Measurements from ENCODE around the gene MCM6. TPM values are rescaled to one million over a fixed set of nuclear protein-coding genes. Genes with fewer than 3 reads are reported as not detected.
A peak's percentile ranks its signal among the peaks of the same experiment; 100 is the strongest.

Gene MCM6
- total and polyA plus RNA-seq, 3 experiments from 2014 or later: 14.8 to 178 (median 175) TPM

GRCh38 chr2:135829378-135830135 lies 46.7 kb downstream of the MCM6 start:
- POLR2A ChIA-PET: no interaction called here
- Mint-ChIP-seq H3K36me3 (no peaks in the 10 kb centered on the region), H3K4me1 (no peaks in the 10 kb centered on the region), H3K27ac (no peak overlapping the region), H3K9me3 (no peaks in the 10 kb centered on the region), H3K4me3 (no peak overlapping the region), H3K27me3 (no peaks in the 10 kb centered on the region)
- no peak overlapping the region for H3K27ac ChIP-seq (ENCODE audit: low read depth, low read length)
- no peaks in the 10 kb centered on the region for H3K27me3 ChIP-seq (ENCODE audit: insufficient read depth, low read length, poor library complexity, severe bottlenecking)
- H3K9me3 ChIP-seq (ENCODE audit: low read length): no peaks in the 10 kb centered on the region
- H3K4me1 ChIP-seq (ENCODE audit: insufficient read depth, low read length): no peaks in the 10 kb centered on the region
- no peak overlapping the region for H3K4me3 ChIP-seq (ENCODE audit: low read length)
- CTCF ChIA-PET: interaction anchor here (1.5 kb wide), 1 partner anchor 555 kb away, joined by 3 read pairs; no protein-coding TSS in a partner anchor
- DNase-seq: no peak
- no peaks in the 10 kb centered on the region for H3K36me3 ChIP-seq (ENCODE audit: insufficient read depth, low read length)

DNA sequence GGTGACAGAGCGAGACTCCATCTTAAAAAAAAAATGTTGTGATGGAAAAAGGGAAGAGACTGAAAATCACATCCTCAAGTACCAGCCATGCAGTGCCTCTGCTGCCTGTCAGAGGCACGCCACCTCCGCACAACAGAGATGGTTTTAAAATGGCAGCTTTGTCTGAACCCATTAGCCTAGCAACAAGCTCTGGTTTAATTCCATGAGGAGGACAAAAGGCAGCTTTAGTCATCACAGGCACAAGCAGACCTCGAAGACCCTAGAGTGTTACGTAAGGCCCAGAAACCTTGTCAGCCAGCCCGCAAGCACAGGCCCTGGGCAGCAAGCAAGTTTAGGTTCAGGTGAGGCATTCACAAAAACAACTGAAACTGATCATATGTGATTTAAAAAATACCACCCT lies 49.7 kb downstream of the MCM6 start:
- H3K4me1 Mint-ChIP-seq: no peaks in the 10 kb centered on the region
- no peak overlapping the region for H3K27ac Mint-ChIP-seq
- Histone ChIP-seq H3K4me3 (ENCODE audit: low read length) (no peak overlapping the region), H3K36me3 (ENCODE audit: insufficient read depth, low read length) (no peaks in the 10 kb centered on the region), H3K27me3 (ENCODE audit: insufficient read depth, low read length, poor library complexity, severe bottlenecking) (no peaks in the 10 kb centered on the region), H3K27ac (ENCODE audit: low read depth, low read length) (no peak overlapping the region), H3K9me3 (ENCODE audit: low read length) (no peaks in the 10 kb centered on the region), H3K4me1 (ENCODE audit: insufficient read depth, low read length) (no peaks in the 10 kb centered on the region)
- H3K36me3 Mint-ChIP-seq: peaks cover 0 to 16% (median 4%) of the 10 kb centered on the region in 3 donors
- DNase-seq: no peak
- POLR2A ChIA-PET: no interaction called here
- H3K27me3 Mint-ChIP-seq: peaks cover 0 to 2% of the 10 kb centered on the region in 2 donors
- no peak overlapping the region for H3K4me3 Mint-ChIP-seq
- peaks cover 0 to 11% (median 7%) of the 10 kb centered on the region in 5 donors for H3K9me3 Mint-ChIP-seq
- CTCF ChIA-PET: interaction anchor here (1.1 kb wide), 1 partner anchor 558 kb away, joined by 3 read pairs; no protein-coding TSS in a partner anchor

DNA sequence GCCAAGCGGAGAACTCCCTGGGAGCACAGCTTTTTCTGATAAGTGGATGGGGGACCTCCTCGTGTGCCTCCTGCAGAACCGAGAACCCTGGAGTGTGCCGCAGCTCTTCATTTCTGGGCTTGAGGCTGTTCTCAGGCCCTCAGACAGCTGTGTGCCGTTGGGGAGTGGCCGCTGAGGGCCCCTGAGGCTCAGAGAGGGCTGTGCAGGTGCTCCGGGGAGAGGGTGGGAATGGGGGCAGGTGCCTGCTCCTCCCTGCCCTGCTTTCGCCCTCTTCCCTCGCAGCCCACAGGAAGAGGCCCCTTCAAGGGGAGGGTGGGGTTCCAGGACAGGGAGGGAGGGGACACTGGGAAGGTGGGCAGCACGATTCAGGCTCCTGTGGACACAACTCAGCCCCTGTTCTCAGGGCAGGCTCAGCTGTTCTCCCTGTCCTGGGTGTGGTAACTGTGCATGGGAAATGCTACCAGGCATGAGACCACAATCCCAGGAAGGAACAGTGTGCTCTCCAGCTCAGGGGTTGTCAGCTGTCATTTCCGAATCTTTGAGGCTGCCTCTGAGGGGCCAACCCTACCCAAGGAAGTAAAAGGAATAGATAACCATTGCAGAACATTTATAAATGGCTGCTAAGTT lies 50.6 kb downstream of the MCM6 start:
- no peak overlapping the region for H3K4me3 Mint-ChIP-seq
- no peaks in the 10 kb centered on the region for H3K36me3 ChIP-seq (ENCODE audit: insufficient read depth, low read length)
- H3K27ac Mint-ChIP-seq: no peak overlapping the region
- no peaks in the 10 kb centered on the region for H3K27me3 ChIP-seq (ENCODE audit: insufficient read depth, low read length, poor library complexity, severe bottlenecking)
- H3K36me3 Mint-ChIP-seq: peaks cover 0 to 16% (median 4%) of the 10 kb centered on the region in 3 donors
- H3K27ac ChIP-seq (ENCODE audit: low read depth, low read length): no peak overlapping the region
- H3K4me3 ChIP-seq (ENCODE audit: low read length): no peak overlapping the region
- H3K4me1 ChIP-seq (ENCODE audit: insufficient read depth, low read length): no peaks in the 10 kb centered on the region
- H3K9me3 ChIP-seq (ENCODE audit: low read length): no peaks in the 10 kb centered on the region
- ChIA-PET CTCF (no interaction called here), POLR2A (no interaction called here)
- H3K4me1 Mint-ChIP-seq: peaks cover 0 to 6% (median 5%) of the 10 kb centered on the region in 3 donors
- no peak for DNase-seq
- peaks cover 0 to 7% of the 10 kb centered on the region in 2 donors for H3K27me3 Mint-ChIP-seq
- H3K9me3 Mint-ChIP-seq: peaks cover 0 to 11% (median 7%) of the 10 kb centered on the region in 5 donors

DNA sequence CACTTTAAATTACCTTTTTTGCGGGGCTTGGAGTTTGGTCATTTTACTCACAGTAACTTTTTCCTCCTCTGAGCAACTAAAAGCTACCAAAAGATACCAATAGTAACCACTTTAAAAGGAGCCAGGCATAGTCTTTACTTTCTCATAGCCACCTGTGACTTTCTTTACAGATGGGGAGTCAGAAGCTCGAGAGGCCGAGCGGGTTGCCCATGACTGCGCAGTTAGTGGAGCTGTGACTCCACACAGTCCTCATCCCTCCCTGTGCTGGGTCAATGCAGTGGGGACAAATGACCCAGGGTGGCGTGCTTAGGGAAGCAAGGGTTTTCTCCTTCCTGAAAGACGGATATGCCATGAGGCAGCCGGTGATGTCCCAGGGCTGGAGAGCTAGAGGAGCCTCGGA lies 51.1 kb downstream of the MCM6 start:
- CTCF ChIA-PET: interaction anchor here (1.3 kb wide), 1 partner anchor 16 kb away, joined by 4 read pairs; no protein-coding TSS in a partner anchor
- Histone ChIP-seq H3K9me3 (ENCODE audit: low read length) (no peaks in the 10 kb centered on the region), H3K36me3 (ENCODE audit: insufficient read depth, low read length) (no peaks in the 10 kb centered on the region), H3K27ac (ENCODE audit: low read depth, low read length) (no peak overlapping the region), H3K27me3 (ENCODE audit: insufficient read depth, low read length, poor library complexity, severe bottlenecking) (no peaks in the 10 kb centered on the region), H3K4me1 (ENCODE audit: insufficient read depth, low read length) (peaks cover 5% of the 10 kb centered on the region), H3K4me3 (ENCODE audit: low read length) (no peak overlapping the region)
- DNase-seq: no peak
- H3K4me3 Mint-ChIP-seq: no peak overlapping the region
- peaks cover 0 to 16% (median 4%) of the 10 kb centered on the region in 3 donors for H3K36me3 Mint-ChIP-seq
- peak overlapping the region in 1 of 8 donors; percentile 60 for H3K27ac Mint-ChIP-seq
- H3K9me3 Mint-ChIP-seq: peaks cover 0 to 11% (median 7%) of the 10 kb centered on the region in 5 donors
- H3K27me3 Mint-ChIP-seq: peaks cover 0 to 7% of the 10 kb centered on the region in 2 donors
- POLR2A ChIA-PET: no interaction called here
- peaks cover 5 to 11% (median 10%) of the 10 kb centered on the region in 3 donors for H3K4me1 Mint-ChIP-seq

DNA sequence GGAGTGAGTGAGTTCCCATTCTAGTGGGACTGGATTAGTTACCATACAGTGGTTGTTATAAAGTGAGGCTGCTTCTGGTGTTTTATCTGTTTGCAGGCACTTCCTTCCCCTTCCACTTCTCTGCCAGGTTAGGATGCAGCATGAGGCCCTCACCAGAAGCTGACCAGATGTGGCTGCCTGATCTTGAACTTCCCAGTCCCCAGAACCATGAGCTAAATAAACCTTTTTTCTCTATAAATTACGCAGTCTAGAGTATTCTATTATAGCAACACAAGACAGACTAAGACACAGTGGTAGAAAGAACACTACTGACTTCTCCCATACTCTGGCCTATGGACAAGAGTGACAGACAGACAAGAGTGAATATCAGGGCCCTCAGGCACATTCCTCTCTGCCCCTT lies 53.4 kb downstream of the MCM6 start:
- no peak overlapping the region for H3K27ac Mint-ChIP-seq
- ChIA-PET POLR2A (no interaction called here), CTCF (no interaction called here)
- Histone ChIP-seq H3K4me3 (ENCODE audit: low read length) (no peak overlapping the region), H3K4me1 (ENCODE audit: insufficient read depth, low read length) (peaks cover 13% of the 10 kb centered on the region), H3K27ac (ENCODE audit: low read depth, low read length) (no peak overlapping the region), H3K9me3 (ENCODE audit: low read length) (no peaks in the 10 kb centered on the region), H3K27me3 (ENCODE audit: insufficient read depth, low read length, poor library complexity, severe bottlenecking) (no peaks in the 10 kb centered on the region), H3K36me3 (ENCODE audit: insufficient read depth, low read length) (no peaks in the 10 kb centered on the region)
- no peak for DNase-seq
- peaks cover 0 to 16% (median 4%) of the 10 kb centered on the region in 3 donors for H3K36me3 Mint-ChIP-seq
- H3K4me1 Mint-ChIP-seq: peaks cover 11 to 22% (median 22%) of the 10 kb centered on the region in 3 donors
- H3K9me3 Mint-ChIP-seq: peaks cover 0 to 11% (median 7%) of the 10 kb centered on the region in 5 donors
- H3K27me3 Mint-ChIP-seq: peaks cover 0 to 7% of the 10 kb centered on the region in 2 donors
- no peak overlapping the region for H3K4me3 Mint-ChIP-seq

GRCh38 chr2:135821190-135821589 lies 55.1 kb downstream of the MCM6 start:
- H3K36me3 Mint-ChIP-seq: peaks cover 0 to 16% (median 4%) of the 10 kb centered on the region in 3 donors
- no peaks in the 10 kb centered on the region for H3K9me3 ChIP-seq (ENCODE audit: low read length)
- H3K4me1 Mint-ChIP-seq: peaks cover 11 to 22% (median 22%) of the 10 kb centered on the region in 3 donors
- H3K27me3 Mint-ChIP-seq: peaks cover 0 to 7% of the 10 kb centered on the region in 2 donors
- no peak overlapping the region for H3K27ac ChIP-seq (ENCODE audit: low read depth, low read length)
- no peaks in the 10 kb centered on the region for H3K36me3 ChIP-seq (ENCODE audit: insufficient read depth, low read length)
- no peak for DNase-seq
- ChIA-PET CTCF (no interaction called here), POLR2A (no interaction called here)
- peaks cover 0 to 11% (median 7%) of the 10 kb centered on the region in 5 donors for H3K9me3 Mint-ChIP-seq
- no peak overlapping the region for H3K27ac Mint-ChIP-seq
- no peak overlapping the region for H3K4me3 ChIP-seq (ENCODE audit: low read length)
- peaks cover 13% of the 10 kb centered on the region for H3K4me1 ChIP-seq (ENCODE audit: insufficient read depth, low read length)
- H3K4me3 Mint-ChIP-seq: peak overlapping the region in 2 of 7 donors; percentile 22 to 48
- no peaks in the 10 kb centered on the region for H3K27me3 ChIP-seq (ENCODE audit: insufficient read depth, low read length, poor library complexity, severe bottlenecking)

GRCh38 chr2:135820003-135820618 lies 56.1 kb downstream of the MCM6 start:
- POLR2A ChIA-PET: no interaction called here
- Mint-ChIP-seq H3K9me3 (peaks cover 0 to 11% (median 7%) of the 10 kb centered on the region in 5 donors), H3K36me3 (peaks cover 0 to 16% (median 4%) of the 10 kb centered on the region in 3 donors), H3K4me3 (peak overlapping the region in 6 of 7 donors; percentile 32 to 67 (median 56)), H3K27me3 (peaks cover 0 to 7% of the 10 kb centered on the region in 2 donors), H3K27ac (peak overlapping the region in 7 of 8 donors; percentile 1 to 84 (median 21)), H3K4me1 (peaks cover 11 to 22% (median 22%) of the 10 kb centered on the region in 3 donors)
- H3K9me3 ChIP-seq (ENCODE audit: low read length): no peaks in the 10 kb centered on the region
- no peaks in the 10 kb centered on the region for H3K27me3 ChIP-seq (ENCODE audit: insufficient read depth, low read length, poor library complexity, severe bottlenecking)
- peaks cover 13% of the 10 kb centered on the region for H3K4me1 ChIP-seq (ENCODE audit: insufficient read depth, low read length)
- peak; percentile 10 to 76 (median 32) for DNase-seq
- no peak overlapping the region for H3K4me3 ChIP-seq (ENCODE audit: low read length)
- CTCF ChIA-PET: interaction anchor here (1.1 kb wide), 1 partner anchor 22 kb away, joined by 4 read pairs; no protein-coding TSS in a partner anchor
- no peak overlapping the region for H3K27ac ChIP-seq (ENCODE audit: low read depth, low read length)
- H3K36me3 ChIP-seq (ENCODE audit: insufficient read depth, low read length): no peaks in the 10 kb centered on the region
